ENCODE results near the gene SPAG9. TPM values are rescaled to one million over a fixed set of nuclear protein-coding genes. Genes with fewer than 3 reads are reported as not detected.
A peak's percentile ranks its signal among the peaks of the same experiment; 100 is the strongest.
"Not testable (repeated sequence)": the region's sequence is repeated elsewhere in the genome, so short reads cannot be mapped to it uniquely, and the experiment has no call there.

Gene SPAG9
- total RNA-seq, 4 donors from 2014 or later, result 81.2 to 99.9 (median 89.9) TPM

DNA sequence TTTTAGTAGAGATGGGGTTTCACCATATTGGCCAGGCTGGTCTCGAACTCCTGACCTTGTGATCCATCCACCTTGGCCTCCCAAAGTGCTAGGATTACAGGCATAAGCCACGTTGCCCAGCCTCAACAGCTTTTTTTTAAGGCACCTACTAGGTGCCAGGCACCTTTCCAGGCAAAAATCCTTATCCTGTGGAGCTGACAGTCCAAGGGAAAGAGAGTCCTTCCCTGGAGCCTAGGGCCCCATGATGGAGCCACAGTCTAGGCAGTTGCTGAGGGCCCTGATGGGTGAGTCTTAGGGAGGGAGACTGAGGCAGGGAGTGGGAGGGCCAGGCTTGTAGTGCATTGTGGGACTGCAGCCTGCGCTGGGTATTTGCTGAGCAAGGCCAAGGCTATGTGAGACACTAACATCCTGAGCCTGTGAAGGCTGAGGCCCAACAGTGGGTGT is 174.9 kb downstream of the SPAG9 start:
- no peak overlapping the region for H3K4me3 ChIP-seq
- no peaks in the 10 kb centered on the region for H3K36me3 ChIP-seq
- H3K4me1 ChIP-seq, result peaks cover 49 to 61% (median 58%) of the 10 kb centered on the region in 4 donors
- no peaks in the 10 kb centered on the region for H3K9me3 ChIP-seq
- no peak for DNase-seq (ENCODE audit: extremely low spot score)
- TF ChIP-seq POLR2A (IDR thresholded peaks at IDR 0.05; ENCODE audit: low read depth) (no peak), EP300 (IDR thresholded peaks at IDR 0.05) (no peak), POLR2AphosphoS5 (IDR thresholded peaks at IDR 0.05) (no peak)
- TF ChIP-seq, protein P1, sequence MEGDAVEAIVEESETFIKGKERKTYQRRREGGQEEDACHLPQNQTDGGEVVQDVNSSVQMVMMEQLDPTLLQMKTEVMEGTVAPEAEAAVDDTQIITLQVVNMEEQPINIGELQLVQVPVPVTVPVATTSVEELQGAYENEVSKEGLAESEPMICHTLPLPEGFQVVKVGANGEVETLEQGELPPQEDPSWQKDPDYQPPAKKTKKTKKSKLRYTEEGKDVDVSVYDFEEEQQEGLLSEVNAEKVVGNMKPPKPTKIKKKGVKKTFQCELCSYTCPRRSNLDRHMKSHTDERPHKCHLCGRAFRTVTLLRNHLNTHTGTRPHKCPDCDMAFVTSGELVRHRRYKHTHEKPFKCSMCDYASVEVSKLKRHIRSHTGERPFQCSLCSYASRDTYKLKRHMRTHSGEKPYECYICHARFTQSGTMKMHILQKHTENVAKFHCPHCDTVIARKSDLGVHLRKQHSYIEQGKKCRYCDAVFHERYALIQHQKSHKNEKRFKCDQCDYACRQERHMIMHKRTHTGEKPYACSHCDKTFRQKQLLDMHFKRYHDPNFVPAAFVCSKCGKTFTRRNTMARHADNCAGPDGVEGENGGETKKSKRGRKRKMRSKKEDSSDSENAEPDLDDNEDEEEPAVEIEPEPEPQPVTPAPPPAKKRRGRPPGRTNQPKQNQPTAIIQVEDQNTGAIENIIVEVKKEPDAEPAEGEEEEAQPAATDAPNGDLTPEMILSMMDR (IDR thresholded peaks at IDR 0.05), result no peak
- H3K27ac ChIP-seq (replicated peaks in 1 of 4), result peak overlapping the region in 1 of 4 donors; percentile 90
- intact Hi-C loops (cut with DNase I), result no loop called here
- no peaks in the 10 kb centered on the region for H3K27me3 ChIP-seq
- WGBS, result 88% methylated on average over 3 of the region's 3 CpGs

DNA sequence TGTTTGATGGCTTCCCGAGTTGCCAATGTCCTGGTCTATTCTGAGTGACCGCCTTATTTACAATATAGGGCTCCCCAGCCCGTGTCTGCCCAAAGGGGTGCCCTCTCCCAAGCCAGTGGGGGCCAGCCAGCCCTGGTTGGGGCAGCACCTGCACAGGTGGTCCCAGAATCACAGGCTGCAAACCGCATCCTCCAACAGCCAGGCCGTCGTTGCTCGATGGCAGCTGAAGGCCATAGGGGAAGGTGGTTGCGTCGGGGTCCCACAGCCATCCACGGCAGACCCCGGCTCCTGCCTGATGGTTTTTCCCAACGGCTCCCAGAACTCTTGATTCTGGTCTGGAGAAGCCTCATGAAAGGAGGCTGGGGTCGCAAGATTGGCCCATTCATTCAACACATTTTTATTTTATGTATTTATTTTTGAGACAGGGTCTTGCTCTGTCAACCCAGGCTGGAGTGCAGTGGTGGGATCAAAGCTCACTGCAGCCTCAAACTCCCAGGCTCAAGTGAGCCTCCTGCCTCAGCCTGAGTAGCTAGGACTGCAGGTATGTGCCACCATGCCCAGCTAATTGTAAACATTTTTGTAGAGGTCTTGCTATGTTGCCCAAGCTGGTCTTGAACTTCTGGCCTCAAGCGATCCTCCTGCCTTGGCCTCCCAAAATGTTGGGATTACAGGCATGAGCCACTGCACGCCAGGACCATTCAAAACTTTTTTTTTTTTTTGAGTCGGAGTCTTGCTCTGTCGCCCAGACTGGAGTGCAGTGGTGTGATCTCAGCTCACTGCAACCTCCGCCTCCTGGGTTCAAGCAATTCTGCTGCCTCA is 175.6 kb downstream of the SPAG9 start:
- Histone ChIP-seq H3K27me3 (no peaks in the 10 kb centered on the region), H3K27ac (replicated peaks in 1 of 4) (peak overlapping the region; percentile 86 to 89 (median 86)), H3K36me3 (no peaks in the 10 kb centered on the region), H3K4me3 (peak overlapping the region; percentile 54 to 64 (median 56)), H3K9me3 (no peaks in the 10 kb centered on the region), H3K4me1 (peaks cover 42 to 54% (median 51%) of the 10 kb centered on the region in 4 donors)
- intact Hi-C loops (cut with DNase I), result no loop called here
- TF ChIP-seq, protein P1 (IDR thresholded peaks at IDR 0.05), result no peak
- TF ChIP-seq POLR2AphosphoS5 (IDR thresholded peaks at IDR 0.05) (no peak), POLR2A (IDR thresholded peaks at IDR 0.05; ENCODE audit: low read depth) (no peak)
- DNase-seq (ENCODE audit: extremely low spot score), result no peak
- WGBS, result 78% methylated on average over 18 of the region's 18 CpGs

DNA sequence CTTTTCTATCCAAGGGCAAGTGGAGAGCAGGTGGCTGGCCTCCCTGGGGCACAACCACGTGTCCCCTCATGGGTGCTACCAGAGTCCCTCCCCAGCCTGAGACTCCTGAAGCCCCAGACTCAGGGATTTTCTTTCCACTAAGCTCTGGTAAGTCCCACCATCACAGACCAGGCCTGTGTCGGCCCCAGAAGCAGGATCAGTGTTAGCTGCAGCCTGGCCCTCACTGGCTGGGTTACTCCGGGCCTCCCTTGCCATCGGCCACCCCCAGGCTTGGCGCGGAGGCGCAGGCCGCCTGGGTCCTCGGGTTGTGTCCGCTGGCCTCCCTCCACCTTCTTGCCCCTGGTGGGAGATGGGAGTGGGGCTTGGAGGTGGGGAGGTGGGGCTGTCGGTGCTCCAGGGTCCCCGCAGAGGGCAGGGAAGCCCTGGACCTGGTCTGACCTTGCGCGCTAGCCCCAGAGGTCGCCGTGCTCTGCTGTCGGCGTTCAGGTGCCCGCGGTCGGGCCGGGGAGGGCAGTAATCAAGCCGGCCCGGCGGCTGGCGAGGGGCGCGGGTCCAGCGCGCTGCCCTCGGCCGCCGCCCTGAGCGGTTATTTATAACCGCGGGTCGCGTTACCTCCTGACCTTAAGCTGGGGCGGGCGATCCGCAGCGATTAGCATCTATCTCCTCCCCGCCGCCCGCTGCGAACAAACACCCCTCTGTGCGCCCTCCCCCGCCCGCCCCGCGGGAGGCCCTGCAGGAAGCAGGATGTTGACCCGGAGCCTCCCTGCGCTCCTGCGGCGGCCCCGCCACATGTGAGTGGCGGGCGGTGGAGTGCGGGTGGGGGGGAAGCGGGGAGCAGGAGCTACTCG is 176.4 kb downstream of the SPAG9 start:
- intact Hi-C loops (cut with DNase I), result no loop called here
- Histone ChIP-seq H3K36me3 (no peaks in the 10 kb centered on the region), H3K9me3 (no peaks in the 10 kb centered on the region), H3K27ac (replicated peaks in 1 of 4) (peak overlapping the region; percentile 86 to 89 (median 86)), H3K4me3 (peak overlapping the region; percentile 54 to 64 (median 56)), H3K4me1 (peaks cover 34 to 45% (median 43%) of the 10 kb centered on the region in 4 donors), H3K27me3 (no peaks in the 10 kb centered on the region)
- TF ChIP-seq POLR2A (IDR thresholded peaks at IDR 0.05; ENCODE audit: low read depth) (peak; percentile 50), POLR2AphosphoS5 (IDR thresholded peaks at IDR 0.05) (peak; percentile 69 to 75), EP300 (IDR thresholded peaks at IDR 0.05) (no peak)
- TF ChIP-seq, protein P1 (IDR thresholded peaks at IDR 0.05), result peak in 1 of 3 experiments; percentile 4
- DNase-seq (ENCODE audit: extremely low spot score), result no peak
- 15% methylated on average over 20 of the region's 61 CpGs for WGBS

DNA sequence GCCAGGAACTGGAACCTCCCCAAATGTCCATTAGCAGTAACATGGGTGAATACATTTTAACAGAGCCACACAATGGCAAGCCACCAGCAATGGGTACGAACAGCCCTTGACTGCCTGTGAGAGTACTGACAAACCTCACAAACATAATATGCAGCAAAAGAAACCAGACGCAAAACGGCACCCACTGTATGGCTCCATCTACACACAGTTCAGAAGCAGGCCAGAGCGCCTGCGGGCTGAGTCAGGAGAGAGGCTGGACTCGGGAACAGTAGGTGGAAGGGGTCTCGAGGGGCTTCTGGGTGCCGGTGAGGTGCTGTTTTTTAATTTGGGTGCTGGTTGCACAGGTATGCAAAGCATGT is 177.1 kb downstream of the SPAG9 start:
- H3K4me3 ChIP-seq, result peak overlapping the region; percentile 54 to 64 (median 56)
- H3K27ac ChIP-seq (replicated peaks in 1 of 4), result peak overlapping the region; percentile 86 to 89 (median 86)
- no peak for DNase-seq (ENCODE audit: extremely low spot score)
- WGBS, result 66% methylated on average over 8 of the region's 8 CpGs
- peaks cover 28 to 38% (median 36%) of the 10 kb centered on the region in 4 donors for H3K4me1 ChIP-seq
- H3K36me3 ChIP-seq, result no peaks in the 10 kb centered on the region
- intact Hi-C loops (cut with DNase I), result no loop called here
- no peak for TF ChIP-seq POLR2AphosphoS5 (IDR thresholded peaks at IDR 0.05)
- TF ChIP-seq, protein P1 (IDR thresholded peaks at IDR 0.05), result no peak
- no peak for TF ChIP-seq EP300 (IDR thresholded peaks at IDR 0.05)
- TF ChIP-seq POLR2A (IDR thresholded peaks at IDR 0.05; ENCODE audit: low read depth), result no peak
- H3K27me3 ChIP-seq, result no peaks in the 10 kb centered on the region
- no peaks in the 10 kb centered on the region for H3K9me3 ChIP-seq

DNA sequence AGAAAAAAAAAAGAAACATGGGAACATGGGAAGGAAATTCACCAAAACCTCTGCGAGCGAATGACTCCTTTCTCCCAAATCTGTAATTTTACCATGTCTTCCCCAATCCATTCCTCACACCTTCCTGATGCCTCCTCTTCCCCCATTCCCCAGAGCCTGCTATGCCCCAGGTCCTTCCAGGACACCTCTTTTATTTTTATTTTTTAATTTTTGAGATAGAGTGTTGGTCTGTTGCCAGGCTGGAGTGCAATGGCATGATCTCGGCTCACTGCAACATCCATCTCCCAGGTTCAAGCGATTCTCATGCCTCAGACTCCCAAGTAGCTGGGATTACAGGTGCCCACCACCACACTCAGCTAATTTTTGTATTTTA is 179.0 kb downstream of the SPAG9 start:
- H3K4me3 ChIP-seq; H3K27me3 ChIP-seq; DNase-seq (ENCODE audit: extremely low spot score); intact Hi-C loops (cut with DNase I); H3K36me3 ChIP-seq; H3K9me3 ChIP-seq: not testable (repeated sequence)
- 96% methylated on average over 4 of the region's 4 CpGs for WGBS
- Histone ChIP-seq H3K27ac (replicated peaks in 1 of 4) (peak overlapping the region in 1 of 4 donors; percentile 6), H3K4me1 (peaks cover 19 to 25% (median 23%) of the 10 kb centered on the region in 4 donors)
